HG03565 (cell line): ENCODE measurements around the gene SMAD6.

ENCODE experiments used
- ATAC-seq: cut with Tn5 transposase; IDR thresholded peaks from one replicate; pipeline ENCODE4 v1.9.1; 2021; ENCODE audit warnings: mild to moderate bottlenecking, moderate library complexity; ENCODE audit not compliant: unreplicated experiment

Gene SMAD6

GRCh38 chr15:66739287-66739686 lies 37.3 kb downstream of the SMAD6 start:
- ATAC-seq: no peak

DNA sequence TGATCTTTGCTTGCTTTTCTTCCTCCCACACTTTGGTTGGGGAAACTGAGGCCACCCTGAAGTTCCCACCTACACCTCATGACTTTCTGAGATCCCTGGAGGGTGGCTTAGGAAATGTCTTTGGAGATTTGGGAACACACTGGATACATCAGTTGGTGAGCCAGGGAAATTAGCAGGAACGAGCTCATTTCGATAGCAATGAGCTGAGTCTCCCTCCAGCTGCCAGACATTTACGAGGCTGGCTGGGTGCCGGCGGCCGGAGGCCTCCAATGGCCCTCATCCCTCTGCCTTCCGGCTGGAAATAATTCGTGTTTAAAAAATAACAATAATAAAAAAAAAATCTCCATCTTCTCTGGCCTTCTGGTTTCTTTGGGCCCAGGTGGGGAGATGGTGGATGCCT lies 38.8 kb downstream of the SMAD6 start:
- no peak for ATAC-seq

DNA sequence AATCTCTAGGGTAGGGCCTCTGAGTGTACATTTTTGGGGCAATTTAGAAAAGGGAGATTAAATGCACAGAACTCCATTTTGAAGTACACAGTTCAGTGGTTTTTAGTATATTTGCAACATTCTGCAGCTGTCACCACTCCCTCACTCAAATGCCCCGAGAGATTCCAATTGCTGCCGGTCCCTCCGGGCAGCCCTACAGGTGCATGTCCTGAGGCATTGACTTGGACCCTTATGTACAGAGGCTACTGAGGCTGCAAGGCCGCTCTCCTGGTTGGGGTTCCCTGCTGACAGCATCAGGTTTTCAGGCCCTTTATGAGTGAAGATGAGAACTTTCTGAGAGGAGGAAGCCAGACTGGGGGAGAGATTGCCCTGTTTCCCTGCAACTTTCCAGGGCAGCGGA lies 39.6 kb downstream of the SMAD6 start:
- ATAC-seq: no peak

DNA sequence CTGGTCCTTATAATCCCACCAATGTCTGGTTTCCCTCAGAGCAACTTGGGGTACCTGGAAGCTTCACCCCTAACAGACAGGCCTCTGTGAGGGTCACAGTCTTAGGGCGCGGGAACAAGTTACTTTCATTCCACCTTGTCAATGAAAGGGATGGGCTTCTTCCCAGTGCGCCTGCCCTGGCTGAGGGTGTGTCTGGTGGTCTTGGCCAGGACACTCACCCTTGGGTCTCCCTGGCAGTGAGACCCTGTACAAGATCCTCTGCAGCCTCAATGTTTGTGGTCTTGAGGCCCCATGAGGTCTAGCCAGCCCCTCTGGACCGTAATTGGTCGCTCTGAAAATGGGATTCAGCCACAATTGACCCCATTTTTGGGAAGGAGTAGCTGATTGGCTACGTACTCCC lies 40.2 kb downstream of the SMAD6 start:
- no peak for ATAC-seq

GRCh38 chr15:66743204-66743603 lies 41.2 kb downstream of the SMAD6 start:
- ATAC-seq: no peak

DNA sequence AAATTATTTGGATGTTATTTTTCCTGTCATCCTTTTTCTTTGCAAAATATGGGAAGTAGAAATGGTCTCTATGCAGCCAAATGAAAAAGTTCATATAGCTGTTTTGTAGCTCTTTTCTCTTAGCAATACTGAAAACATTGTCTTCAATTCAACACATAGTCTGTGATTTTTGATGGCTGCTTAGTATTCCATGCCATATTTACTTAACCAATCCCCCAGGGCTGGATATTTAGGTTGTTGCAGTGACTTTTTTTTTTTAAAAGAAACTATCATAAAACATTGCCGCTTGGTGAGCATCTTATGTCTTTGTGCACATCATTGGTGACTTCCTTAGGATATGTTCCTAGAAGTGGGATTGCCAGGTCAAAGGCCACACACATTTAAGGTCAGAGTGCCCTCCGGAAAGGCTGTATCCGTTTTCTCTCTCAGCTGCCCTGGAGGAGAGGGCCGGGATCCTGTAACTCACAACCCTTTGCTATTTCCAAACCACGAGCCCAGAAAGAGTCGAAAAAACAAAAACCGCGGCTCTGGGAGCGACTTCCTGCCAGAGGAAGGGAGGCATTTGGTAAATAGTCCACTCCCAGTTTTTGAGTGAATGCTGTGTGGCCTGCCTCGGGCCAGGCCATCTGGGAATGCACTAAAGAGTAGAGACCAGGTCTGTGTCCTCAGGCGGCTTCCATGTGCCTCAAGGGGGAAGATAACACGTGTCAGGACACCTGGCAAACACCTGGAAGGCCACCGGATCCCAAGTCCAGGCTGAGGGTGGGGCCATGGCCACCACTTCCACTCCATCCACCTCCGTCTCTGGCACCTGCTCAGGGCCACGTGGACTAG lies 41.9 kb downstream of the SMAD6 start:
- ATAC-seq: no peak

DNA sequence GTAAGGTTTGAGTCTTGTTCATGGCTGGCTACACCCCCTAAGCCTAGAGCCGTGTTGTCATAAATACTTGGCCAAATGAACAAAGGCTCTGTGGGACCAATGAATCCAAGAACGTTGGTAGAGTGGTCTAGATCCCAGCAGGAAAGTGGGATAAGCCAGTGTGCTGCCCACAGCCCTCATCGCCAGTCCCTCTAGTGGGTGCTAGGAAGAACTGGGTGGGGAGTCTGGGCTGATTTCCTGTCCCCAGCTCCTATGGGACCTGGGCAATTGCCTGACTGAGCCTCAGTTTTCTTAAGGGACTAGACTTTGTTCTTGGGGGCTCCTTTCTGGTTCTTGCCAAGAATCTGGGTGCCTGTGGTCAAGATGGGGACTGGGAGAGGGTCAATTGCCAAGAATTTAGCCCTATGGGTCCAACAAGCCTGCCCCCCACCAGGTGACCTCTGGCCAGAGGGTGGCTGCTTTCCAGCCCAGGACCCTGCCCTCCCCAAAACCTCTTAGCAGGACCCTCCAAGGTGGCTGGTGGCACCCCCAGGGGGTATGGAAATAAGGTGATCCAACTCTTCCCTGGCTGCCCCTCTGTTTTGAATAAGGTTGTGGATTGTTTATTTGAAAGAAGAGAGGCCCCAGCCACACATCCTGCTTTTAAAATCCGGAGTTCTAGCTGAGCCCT lies 42.7 kb downstream of the SMAD6 start:
- ATAC-seq: no peak

- no peak for ATAC-seq
Observed at GRCh38 chr15:66745530-66746230, 43.6 kb downstream of the SMAD6 start.

DNA sequence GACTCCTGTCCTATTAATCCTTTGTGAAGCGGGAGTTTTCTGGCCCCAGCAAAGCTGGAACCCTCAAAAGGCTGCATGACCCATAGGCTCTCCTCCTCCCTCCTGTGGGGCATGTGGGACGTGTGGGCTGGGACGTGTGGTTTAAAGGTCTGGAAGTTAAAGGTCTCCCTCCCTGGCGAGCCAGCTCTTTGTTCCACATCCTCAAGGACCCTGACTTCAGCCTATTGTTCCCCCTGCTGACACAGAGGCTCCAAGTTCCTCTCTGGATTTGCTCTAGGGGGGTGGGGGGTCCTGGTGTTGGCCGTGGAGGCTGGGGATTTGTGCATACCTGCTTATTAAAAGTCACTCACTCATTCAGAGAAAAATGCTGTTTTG lies 44.2 kb downstream of the SMAD6 start:
- ATAC-seq: no peak

- no peak for ATAC-seq
Observed at GRCh38 chr15:66747223-66747622, 45.2 kb downstream of the SMAD6 start.

DNA sequence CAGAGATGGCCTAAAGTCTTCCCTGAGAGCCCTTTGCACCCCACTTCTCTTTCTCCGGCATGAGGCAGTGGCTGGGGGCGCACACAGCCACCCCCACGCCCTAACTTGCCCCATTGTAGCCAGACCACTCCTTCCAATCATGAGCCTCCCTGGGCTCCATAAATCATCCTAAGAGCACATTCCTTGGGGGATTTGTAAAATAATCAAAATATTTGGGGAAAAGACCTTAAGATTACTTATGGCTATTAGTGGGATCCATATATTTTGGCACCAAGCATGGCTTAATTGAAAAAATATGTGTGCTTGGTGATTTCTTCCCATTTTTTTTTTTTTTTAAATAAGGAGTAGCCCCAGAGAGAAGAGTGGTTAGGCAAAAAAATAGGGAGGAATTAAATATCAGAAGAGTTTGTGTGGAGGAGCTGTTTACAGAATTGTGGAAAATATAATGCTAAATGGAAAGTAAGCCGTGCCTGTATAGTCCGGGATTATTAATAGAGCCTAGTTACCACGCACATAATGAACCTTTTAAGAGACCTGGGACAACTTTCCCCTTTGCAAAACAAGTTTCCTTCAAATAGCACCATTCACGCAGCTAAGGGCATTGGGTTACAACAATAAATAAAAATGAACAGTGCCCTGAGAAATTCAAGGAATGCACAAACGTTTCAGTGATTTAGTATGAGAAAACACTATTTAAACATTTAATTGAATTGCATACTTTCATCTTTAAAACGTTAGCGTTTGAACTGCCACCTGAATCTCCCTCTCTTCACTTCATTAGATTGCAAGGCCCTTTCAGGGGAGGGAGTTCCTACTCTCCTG lies 46.1 kb downstream of the SMAD6 start:
- no peak for ATAC-seq

GRCh38 chr15:66748708-66749035 lies 46.6 kb downstream of the SMAD6 start:
- ATAC-seq: no peak

DNA sequence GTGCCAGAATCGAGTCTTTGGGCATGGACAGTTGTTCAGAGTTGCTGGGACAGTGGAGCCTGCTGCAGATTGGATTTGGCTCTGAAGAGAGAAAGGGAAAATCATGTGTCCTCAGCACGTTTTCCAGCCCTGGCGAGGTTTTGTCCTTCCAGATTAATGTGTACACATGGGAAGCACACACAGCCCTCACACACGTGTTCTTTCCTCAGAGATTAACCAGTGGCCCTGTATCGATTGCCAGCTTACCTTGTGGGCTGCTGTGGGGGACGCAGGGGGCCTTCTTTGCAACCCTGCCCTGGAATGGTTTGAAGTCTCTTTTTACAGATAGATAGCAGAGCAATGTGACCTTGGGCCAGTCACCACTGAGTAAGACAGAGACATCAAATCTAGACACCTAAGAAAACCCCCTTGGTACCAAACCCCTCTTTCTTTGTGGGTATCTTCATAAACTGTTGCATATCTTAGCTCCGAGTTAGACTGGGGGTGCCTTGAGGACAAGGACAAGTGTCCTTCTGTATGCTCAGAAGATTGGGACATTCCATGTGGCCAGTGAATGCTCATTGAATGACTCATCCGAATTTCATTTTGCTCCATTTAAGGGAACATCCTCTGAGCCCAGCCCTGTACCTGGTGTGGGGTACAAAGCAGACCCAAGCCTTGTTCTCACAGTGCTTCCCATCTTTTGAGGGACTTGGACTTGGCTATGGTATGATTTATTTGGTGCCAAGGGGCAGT lies 48.0 kb downstream of the SMAD6 start:
- no peak for ATAC-seq

- ATAC-seq: no peak
Observed at GRCh38 chr15:66750609-66751008, 48.6 kb downstream of the SMAD6 start.

DNA sequence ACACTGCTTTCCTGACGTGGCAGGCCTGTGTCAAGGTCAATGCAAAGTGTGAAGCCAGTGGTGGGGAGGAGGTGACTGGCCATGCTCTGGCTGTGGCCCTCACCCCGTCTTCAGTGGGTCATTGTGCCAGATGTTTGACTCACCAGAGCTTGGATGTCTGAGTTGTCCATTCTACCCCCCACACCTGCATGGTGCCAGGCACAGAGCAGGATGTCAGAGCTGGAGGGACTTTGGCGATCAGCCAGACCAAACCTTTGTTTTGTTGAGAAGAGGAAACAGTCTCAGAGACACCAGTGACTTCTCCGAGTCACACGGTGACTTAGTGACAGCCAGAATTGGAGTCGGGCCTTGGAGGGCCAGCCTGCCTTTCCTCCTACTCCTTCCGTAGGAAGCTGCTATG lies 49.5 kb downstream of the SMAD6 start:
- ATAC-seq: no peak

- ATAC-seq: no peak
Observed at GRCh38 chr15:66752078-66752477, 50.0 kb downstream of the SMAD6 start.

DNA sequence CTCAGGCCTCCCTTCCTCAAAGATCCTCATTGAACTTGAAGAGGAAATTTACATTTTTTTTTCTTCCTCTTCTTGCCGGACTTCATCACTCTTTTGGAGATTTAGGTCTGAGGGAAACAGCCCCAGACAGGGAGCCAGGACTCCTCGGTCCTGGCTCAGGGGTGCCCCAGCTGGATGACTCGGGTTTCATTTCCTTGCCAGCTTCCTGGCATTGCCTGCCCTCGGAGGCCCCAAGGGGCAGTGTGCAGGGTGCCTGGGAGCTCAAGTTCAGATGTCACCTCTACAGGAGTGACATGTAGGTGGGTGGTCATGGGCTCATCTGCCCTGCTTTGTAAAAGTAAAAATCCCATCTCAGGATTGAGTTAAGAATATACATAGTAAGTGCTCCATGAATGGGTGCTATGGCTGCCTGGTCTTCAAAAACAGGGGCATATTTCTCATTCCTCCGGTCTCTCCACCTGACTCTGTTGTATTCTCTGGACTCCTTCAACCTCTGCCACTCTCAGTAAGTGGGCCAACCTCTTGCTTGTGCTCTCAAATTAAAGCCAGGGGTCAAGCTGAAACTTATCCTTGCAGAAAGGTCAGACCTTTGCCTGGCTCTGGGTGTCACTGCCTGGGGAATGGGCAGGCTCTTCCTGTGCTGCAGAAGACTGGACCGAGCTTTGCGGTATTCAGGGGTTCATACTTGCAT lies 51.8 kb downstream of the SMAD6 start:
- no peak for ATAC-seq

DNA sequence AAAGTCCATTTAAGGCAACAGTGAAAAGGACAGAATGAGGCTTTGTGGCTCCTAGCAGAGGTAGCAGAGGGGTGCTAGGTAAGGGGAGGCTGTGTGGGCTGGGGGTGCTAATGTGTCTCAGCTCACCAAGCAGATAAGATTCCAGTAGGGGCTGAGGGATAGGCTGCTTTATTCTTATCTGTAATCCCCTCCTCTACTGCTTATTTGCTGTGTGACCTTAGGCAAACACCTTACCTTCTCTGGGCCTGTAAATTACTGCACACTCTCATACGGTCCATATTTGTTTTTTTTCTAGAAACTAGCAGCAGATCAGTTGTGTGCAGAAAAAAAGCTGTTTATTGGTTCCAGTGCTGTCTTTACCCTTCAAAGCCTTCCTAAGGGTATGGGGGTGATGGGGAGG lies 52.8 kb downstream of the SMAD6 start:
- no peak for ATAC-seq

DNA sequence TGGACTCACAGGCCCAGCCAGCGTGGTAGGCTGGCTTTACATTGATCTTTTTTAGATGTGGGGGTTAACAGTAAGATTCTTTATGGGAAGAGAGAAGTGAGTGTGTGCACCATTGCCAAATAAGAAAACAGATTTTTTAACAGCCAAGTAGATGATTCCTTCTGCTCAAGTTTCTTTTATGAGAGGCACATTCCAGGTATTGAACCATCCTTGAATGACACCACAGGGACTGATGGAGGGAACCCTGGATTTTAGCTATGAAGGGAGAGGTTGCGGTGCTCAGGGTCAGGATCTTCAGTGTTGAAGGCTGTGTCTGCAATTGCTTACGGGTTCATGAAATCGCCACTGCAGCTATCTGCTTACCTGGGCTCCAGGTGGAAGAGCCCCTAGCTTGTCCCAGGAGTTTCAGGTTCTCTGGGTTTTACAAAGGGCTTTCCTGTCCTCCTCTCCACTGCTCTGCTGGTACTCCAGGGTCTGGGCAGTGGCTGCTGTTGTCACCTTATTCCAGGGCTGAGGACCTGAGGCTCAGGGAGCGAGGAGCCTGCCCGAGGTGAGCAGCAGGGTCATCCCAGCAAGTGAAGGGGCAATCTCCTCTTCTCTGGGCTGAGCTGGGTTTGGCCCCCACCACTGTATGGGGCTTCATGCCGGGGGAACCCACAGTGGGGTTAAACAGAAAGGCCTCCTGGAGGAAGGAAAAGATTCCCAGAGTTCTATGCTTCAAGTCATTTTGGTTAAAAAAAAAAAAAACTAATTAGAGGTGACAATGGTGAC lies 53.4 kb downstream of the SMAD6 start:
- no peak for ATAC-seq
